K562 (cell line): ENCODE results near the gene UBLCP1. TPM values are rescaled to one million over a fixed set of nuclear protein-coding genes. Genes with fewer than 3 reads are reported as not detected.

ENCODE experiments used
- ATAC-seq: fragments of 200-7000 bp; cut with Tn5 transposase; 3 replicates; pipeline ENCODE4 v1.9.1; 2020; ENCODE audit warnings: moderate library complexity
- BruUV-seq: library from RNA; stranded (reverse); fragments of 400-500 nt; replicated peaks from 2 replicates; lab custom pipeline; 2021; lab: Mats Ljungman, UMichigan
- CTCF ChIA-PET: fragments of 300-600 bp; formaldehyde crosslinking; extraction: SDS; loops from one replicate; lab custom pipeline; 2021; ENCODE audit warnings: low intra/inter-chr PET ratio; lab: Yijun Ruan, JAX
- POLR2A ChIA-PET: fragments of 300-600, 350-650 bp; sonication (Branson Sonifier 250); formaldehyde crosslinking; extraction: SDS; loops from one replicate; lab custom pipeline; 2021; ENCODE audit warnings: antibody characterized with exemption, inconsistent platforms; lab: Yijun Ruan, JAX
- DNase-seq, 4 experiments: peaks; one replicate each; pipeline versions ENCODE4 v3.0.0 to v3.0.0-alpha.2; 2011 to 2018; ENCODE audit warnings: low spot score in 3 of 4, mixed read lengths in 3 of 4; ENCODE audit errors: extremely low read depth in 1 of 4
- FAIRE-seq: peaks from 2 replicates; lab custom pipeline; 2011; peaks lifted over from hg19 to GRCh38; lab: Jason Lieb, UNC
- H2AFZ ChIP-seq: 2 replicates; pipeline ENCODE4 v1.6.0; 2011; ENCODE audit warnings: low read depth, low read length, control low read depth, inconsistent platforms
- H3K27ac ChIP-seq: fragments of 200-600 bp; 3 replicates; pipeline ENCODE4 v1.8.0; 2011; ENCODE audit warnings: low read depth, mild to moderate bottlenecking, control low read depth, inconsistent platforms, low read length, moderate library complexity, mixed read lengths; ENCODE audit errors: extremely low read depth
- H3K27me3 ChIP-seq, 2 experiments: fragments of 300-600 bp in 1 of 2; 2 replicates in 1 of 2; 3 replicates in 1 of 2; pipeline versions ENCODE4 v1.6.0 to v1.8.0; 2011; ENCODE audit warnings: inconsistent platforms in 2 of 2, low read length in 2 of 2, mild to moderate bottlenecking in 1 of 2, mixed read lengths in 1 of 2, moderate library complexity in 1 of 2; ENCODE audit not compliant: control insufficient read depth in 2 of 2, insufficient read depth in 2 of 2
- H3K36me3 ChIP-seq: fragments of 300-600 bp; 3 replicates; pipeline ENCODE4 v1.8.0; 2011; ENCODE audit warnings: mild to moderate bottlenecking, low read length, inconsistent platforms; ENCODE audit not compliant: control insufficient read depth, insufficient read depth
- H3K4me1 ChIP-seq, 2 experiments: fragments of 200-600 bp in 1 of 2; replicated peaks in 1 of 2; 2 replicates in 1 of 2; 3 replicates in 1 of 2; pipeline versions ENCODE4 v1.5.1 to v1.8.0; 2011; ENCODE audit warnings: inconsistent platforms in 2 of 2, low read length in 2 of 2, mild to moderate bottlenecking in 1 of 2, mixed read lengths in 1 of 2, moderate library complexity in 1 of 2; ENCODE audit not compliant: control insufficient read depth in 2 of 2, insufficient read depth in 2 of 2
- H3K4me2 ChIP-seq: 2 replicates; pipeline ENCODE4 v1.6.1; 2011; ENCODE audit warnings: low read length, control low read depth, inconsistent platforms, mixed read lengths; ENCODE audit not compliant: insufficient read depth
- H3K4me3 ChIP-seq: fragments of 200-600 bp; sonication (generic), shearing (Covaris generic); 2 replicates; pipeline ENCODE4 v1.5.1; 2016; ENCODE audit warnings: control low read depth, inconsistent platforms
- H3K79me2 ChIP-seq: fragments of 200-600 bp; 3 replicates; pipeline ENCODE4 v1.8.0; 2011; ENCODE audit warnings: low read length, inconsistent platforms; ENCODE audit not compliant: control insufficient read depth, insufficient read depth
- H3K9ac ChIP-seq, 2 experiments: 2 replicates each; pipeline versions ENCODE4 v1.6.0 to v1.6.1; 2011; ENCODE audit warnings: low read depth in 2 of 2, low read length in 2 of 2, control low read depth in 1 of 2, inconsistent platforms in 1 of 2, mild to moderate bottlenecking in 1 of 2, mixed read lengths in 1 of 2; ENCODE audit not compliant: insufficient read depth in 1 of 2
- H3K9me1 ChIP-seq: one replicate; pipeline ENCODE4 v1.6.0; 2011; ENCODE audit warnings: inconsistent platforms, mild to moderate bottlenecking, low read length, moderate library complexity; ENCODE audit not compliant: control insufficient read depth, insufficient read depth
- H3K9me3 ChIP-seq: replicated peaks from 2 replicates; pipeline ENCODE4 v1.5.1; 2011; ENCODE audit warnings: low read depth, low read length, inconsistent platforms; ENCODE audit not compliant: control insufficient read depth, insufficient read depth
- H4K20me1 ChIP-seq: replicated peaks from 2 replicates; pipeline ENCODE4 v1.6.1; 2011; ENCODE audit warnings: low read length, inconsistent platforms, mixed read lengths; ENCODE audit not compliant: control insufficient read depth, insufficient read depth
- C11orf30 ChIP-seq: fragments of 450-650 bp; IDR thresholded peaks from 2 replicates; pipeline ENCODE4 v1.6.1; 2016; ENCODE audit warnings: low read depth, mild to moderate bottlenecking
- CREM ChIP-seq: IDR thresholded peaks from 2 replicates; pipeline ENCODE4 v1.6.1; 2014; ENCODE audit warnings: antibody characterized with exemption, low read depth
- FOSL1 ChIP-seq: fragments of 200-800 bp; sonication (Bioruptor generic); conservative IDR thresholded peaks from 2 replicates; pipeline ENCODE4 v1.6.1; 2016; ENCODE audit warnings: missing genetic modification characterization, missing compliant biosample characterization
- MAFG ChIP-seq: fragments of 450-650 bp; conservative IDR thresholded peaks from 2 replicates; pipeline ENCODE4 v1.6.1; 2016; ENCODE audit warnings: missing genetic modification characterization, missing compliant biosample characterization
- MEIS2 ChIP-seq: fragments of 450-650 bp; IDR thresholded peaks from 2 replicates; pipeline ENCODE4 v1.6.1; 2014; ENCODE audit warnings: mild to moderate bottlenecking; ENCODE audit not compliant: partially characterized antibody
- NFE2 ChIP-seq: IDR thresholded peaks from 2 replicates; pipeline ENCODE4 v1.6.1; 2014; ENCODE audit warnings: antibody characterized with exemption, low read depth
- NUFIP1 ChIP-seq: fragments of 450-650 bp; IDR thresholded peaks from 2 replicates; pipeline ENCODE4 v1.6.1; 2018; ENCODE audit not compliant: partially characterized antibody
- PBX2 ChIP-seq, 2 experiments: IDR thresholded peaks in 1 of 2; conservative IDR thresholded peaks in 1 of 2; 2 replicates each; pipeline ENCODE4 v1.6.1; 2016; ENCODE audit warnings: low read depth in 2 of 2, mild to moderate bottlenecking in 1 of 2, missing compliant biosample characterization in 1 of 2, missing genetic modification characterization in 1 of 2, moderate library complexity in 1 of 2
- STAT5A ChIP-seq: IDR thresholded peaks from 2 replicates; pipeline ENCODE4 v1.6.1; 2012; ENCODE audit warnings: low read length, inconsistent platforms, borderline replicate concordance
- WGBS: fragments of 100-300 bp; shearing (Covaris generic); methylation state at CpG from one replicate; pipeline ENCODE4 v1.1.6; 2016; ENCODE audit warnings: low coverage, mixed read lengths; ENCODE audit not compliant: insufficient coverage; ENCODE audit errors: missing lambda C conversion rate; 5-methylcytosine and 5-hydroxymethylcytosine counted together
- in situ Hi-C: fragments of 300-500 bp; cut with MboI; formaldehyde crosslinking; loops from 4 replicates; pipeline ENCODE4 v1.15.0; 2018; ENCODE audit warnings: inconsistent platforms, mixed read lengths
- intact Hi-C: fragments of 100-400 bp; cut with micrococcal nuclease; formaldehyde crosslinking; loops from 2 replicates; pipeline ENCODE4 v1.14.2; 2022
- polyA plus RNA-seq, 8 experiments: library from polyadenylated mRNA; depleted of rRNA in 4 of 8; stranded (reverse) in 5 of 8; unstranded in 3 of 8; fragments of >200 nt; fragmentation: Nextera tagmentation in 2 of 8; fragmentation: Illumina TruSeq in 1 of 8; extraction: Ambion mirVana in 2 of 8; extraction: Trizol in 1 of 8; gene quantifications; 2 replicates each; pipeline versions ENCODE4 v1.2.1 to v1.2.3, GENCODE V29; 2011 to 2014; ENCODE audit warnings: inconsistent platforms in 1 of 8, missing spikeins in 1 of 8
- total RNA-seq, 7 experiments: library from RNA; depleted of rRNA in 6 of 7; stranded (reverse); fragments of >200 nt in 6 of 7; fragmentation: Illumina TruSeq in 2 of 7; extraction: Trizol in 2 of 7; gene quantifications; 2 replicates each; pipeline versions ENCODE4 v1.2.1 to v1.2.3, GENCODE V29; 2011 to 2021; ENCODE audit warnings: low replicate concordance in 1 of 7

Gene UBLCP1
- total and polyA plus RNA-seq, 9 of the 15 experiments (the other 6 are each of a cell fraction or from before 2014, with no cell fraction given), result 18.8 to 39.8 (median 30.2) TPM

- Histone ChIP-seq H3K4me2 (peak overlapping the region; percentile 6; the same call in 1 of the 2 replicates), H2AFZ (no peak overlapping the region)
- ATAC-seq, result no peak
Measured at GRCh38 chr5:159249158-159249557, 13.9 kb upstream of the UBLCP1 start.

More at GRCh38 chr5:159249158-159249557, 13.9 kb upstream of the UBLCP1 start:
- in situ Hi-C loops (no loop called here), intact Hi-C loops (no loop called here)
- Histone ChIP-seq H3K4me3 (no peak overlapping the region), H3K9ac (no peak overlapping the region), H3K27ac (no peak overlapping the region), H3K9me1 (no peaks in the 10 kb centered on the region), H3K79me2 (no peaks in the 10 kb centered on the region), H3K9me3 (no peaks in the 10 kb centered on the region), H3K4me1 (peaks cover 0 to 4% of the 10 kb centered on the region in 2 experiments; a peak in 2 of 5 replicates), H4K20me1 (no peaks in the 10 kb centered on the region), H3K36me3 (no peaks in the 10 kb centered on the region), H3K27me3 (no peaks in the 10 kb centered on the region)
- FAIRE-seq (no peak), DNase-seq (no peak)
- CTCF ChIA-PET, result no interaction called here
- no TSS peak for BruUV-seq
- POLR2A ChIA-PET, result interaction anchor here (0.8 kb wide), 1 partner anchor 9 kb away, joined by 3 read pairs; no protein-coding TSS in a partner anchor
- WGBS, result 23% methylated on average over 2 of the region's 2 CpGs
- TF ChIP-seq MAFG (tag) (peak; percentile 66; the same call in 1 of the 2 replicates), STAT5A (no peak), NFE2 (peak; percentile 75), FOSL1 (peak; percentile 51; the same call in 1 of the 2 replicates), C11orf30 (peak; percentile 33; the same call in 1 of the 2 replicates), CREM (no peak), MEIS2 (peak; percentile 55), NUFIP1 (no peak), PBX2 (CRISPR knock-in tag; IDR thresholded peaks at IDR 0.05; ENCODE audit: low read depth) (no peak), PBX2 (tag; conservative IDR thresholded peaks at IDR 0.05; ENCODE audit: low read depth) (peak; percentile 52)
